Fibroblast of upper back skin (primary cell): ENCODE results near the gene ADCYAP1.

ENCODE experiments used
- DNase-seq: peaks from one replicate; pipeline ENCODE4 v3.0.0-alpha.2; 2013

ADCYAP1 gene

DNA sequence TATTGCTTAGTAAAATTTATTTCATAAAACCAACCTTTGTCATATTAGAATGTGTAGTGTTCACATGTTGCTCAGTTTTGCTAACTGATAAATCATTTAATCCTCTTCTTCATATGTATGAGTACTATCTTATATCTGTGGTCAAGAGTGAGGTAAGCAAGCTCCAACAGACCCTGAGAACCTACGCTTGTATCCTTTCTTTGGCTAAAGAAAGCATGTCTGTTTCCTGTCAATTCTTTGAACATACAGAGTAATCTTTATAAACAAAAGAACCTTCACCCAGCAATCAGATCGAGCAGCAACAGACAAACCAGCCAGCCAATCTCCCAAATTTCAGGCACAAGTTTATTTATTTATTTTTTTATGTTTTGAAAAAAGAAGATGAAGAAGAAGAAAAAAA is 6.4 kb downstream of the ADCYAP1 start:
- no peak for DNase-seq

DNA sequence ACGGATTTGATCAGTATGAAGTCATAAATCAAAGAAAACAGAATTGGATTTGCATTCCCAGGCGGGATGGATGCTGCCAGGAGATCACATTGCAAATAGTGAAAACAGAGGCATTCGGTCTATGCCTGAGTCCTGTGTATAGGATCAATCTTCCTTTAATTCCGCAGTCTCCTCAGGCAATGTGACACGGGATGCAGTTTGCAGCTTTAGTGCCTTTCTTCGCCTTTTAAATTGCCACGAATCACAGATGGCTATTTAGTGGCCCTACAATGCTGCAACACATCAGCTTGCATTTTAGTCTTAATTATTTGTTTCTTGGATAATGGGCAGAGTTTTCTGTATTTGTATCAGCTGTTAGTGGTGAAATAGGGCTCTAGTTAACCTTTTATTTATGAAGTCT is 6.8 kb downstream of the ADCYAP1 start:
- no peak for DNase-seq

DNA sequence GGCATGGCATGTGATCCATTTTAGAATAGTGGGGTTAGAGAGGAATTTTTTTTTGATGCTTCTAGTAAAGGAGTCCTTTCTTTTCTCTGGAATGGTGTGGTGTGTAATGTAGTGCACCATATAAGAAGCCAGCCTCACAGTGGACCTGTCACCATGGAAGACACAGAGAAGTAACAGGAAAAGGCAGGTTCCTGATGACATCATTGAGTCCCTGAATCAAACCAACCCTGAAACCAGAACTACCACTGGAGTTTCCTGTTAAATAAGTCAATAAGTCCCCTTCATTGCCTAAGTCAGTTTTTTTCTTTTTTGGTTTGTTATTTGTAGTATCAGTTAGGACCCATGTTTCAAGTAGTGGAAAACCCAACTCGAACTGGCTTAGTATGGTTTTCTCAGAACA is 11.9 kb downstream of the ADCYAP1 start:
- no peak for DNase-seq

DNA sequence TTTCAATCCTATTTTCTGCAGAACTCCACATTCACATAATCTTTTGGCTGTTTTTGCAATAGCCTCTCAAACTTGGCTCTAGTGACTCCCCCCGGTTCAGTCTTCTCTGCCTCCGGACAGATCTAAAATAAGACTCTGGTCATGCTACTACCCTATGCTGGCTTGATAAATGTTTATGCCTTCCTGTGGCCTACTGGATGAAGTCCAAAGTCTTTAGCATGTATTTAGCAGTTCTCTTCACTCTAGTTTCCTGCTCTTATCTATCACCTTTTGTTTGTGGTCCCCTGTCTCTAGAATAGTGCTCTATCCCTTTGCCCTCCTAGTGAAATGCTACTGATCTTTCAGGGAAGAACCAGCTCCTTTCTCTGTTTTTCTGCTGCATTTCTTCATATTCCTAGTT is 14.4 kb downstream of the ADCYAP1 start:
- no peak for DNase-seq

DNA sequence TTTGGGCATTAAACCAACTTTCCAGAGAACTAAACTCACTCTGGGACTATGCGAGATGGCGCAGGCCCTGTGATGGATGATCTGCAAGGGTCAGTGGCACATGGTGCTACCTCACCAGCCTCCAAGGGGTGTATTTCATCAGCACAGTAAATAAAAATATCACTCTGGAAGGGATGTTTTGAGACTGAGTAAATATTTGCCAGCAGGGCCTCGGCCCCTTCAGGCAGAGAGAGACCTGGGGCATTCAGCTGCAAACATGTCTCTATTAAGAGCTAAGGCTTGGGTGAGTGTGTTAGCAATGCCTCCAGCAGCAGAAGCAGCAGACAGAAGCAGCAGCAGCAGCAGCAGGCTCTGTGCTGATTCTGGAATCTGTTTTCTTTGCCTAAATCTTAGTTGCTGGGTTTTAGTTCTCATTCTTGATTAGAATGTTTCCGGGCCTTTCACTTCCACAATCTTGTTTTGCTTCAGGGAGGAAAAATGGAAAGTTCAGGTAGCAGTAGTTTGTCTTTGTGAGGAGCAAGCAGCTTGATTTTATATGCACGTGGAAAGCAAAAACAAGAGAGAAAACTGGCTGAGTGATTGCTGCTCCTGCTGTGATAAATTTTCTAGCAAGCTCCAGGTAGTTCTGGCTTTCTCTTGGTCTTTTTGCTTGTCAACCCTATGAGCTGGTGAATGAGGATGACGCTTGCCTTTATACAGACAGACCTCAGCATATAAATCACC is 18.6 kb downstream of the ADCYAP1 start:
- no peak for DNase-seq

DNA sequence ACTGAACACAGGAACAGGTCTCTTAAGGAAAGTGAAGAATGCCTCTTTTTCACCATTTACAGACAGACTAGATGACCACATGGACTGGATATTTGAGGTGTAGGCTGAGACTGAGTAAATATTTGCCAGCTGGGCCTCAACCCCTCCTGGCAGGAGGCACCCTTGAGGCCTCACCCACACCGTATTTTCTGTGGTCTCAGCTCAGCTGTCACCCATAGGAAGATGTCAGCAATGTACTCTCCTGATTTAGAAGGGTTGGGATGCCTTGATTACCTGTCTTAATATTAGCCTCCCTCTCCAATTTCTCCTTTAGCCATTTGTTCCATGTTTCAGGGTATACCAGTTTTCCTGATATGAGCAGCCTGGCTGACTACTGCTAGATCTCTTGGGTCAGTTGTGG is 20.3 kb downstream of the ADCYAP1 start:
- no peak for DNase-seq

DNA sequence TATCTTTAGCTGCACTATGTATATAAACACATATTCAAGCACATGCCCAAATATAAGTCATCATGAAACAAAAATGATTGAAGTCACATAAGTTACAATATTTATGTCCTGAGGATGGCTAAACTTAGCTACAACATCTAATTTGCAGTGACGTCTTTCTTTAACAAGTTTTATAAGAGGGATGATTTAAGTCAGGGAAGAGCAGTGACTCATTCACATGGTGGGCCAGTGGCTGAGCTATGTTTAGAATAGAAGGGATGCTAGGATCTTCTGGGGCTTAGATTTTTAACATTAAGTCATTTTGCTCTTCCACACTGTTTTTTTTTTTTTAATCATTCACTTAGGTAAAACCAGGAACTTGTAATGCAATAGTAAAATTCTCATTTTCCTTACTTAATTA is 22.3 kb downstream of the ADCYAP1 start:
- DNase-seq = peak; percentile 24

DNA sequence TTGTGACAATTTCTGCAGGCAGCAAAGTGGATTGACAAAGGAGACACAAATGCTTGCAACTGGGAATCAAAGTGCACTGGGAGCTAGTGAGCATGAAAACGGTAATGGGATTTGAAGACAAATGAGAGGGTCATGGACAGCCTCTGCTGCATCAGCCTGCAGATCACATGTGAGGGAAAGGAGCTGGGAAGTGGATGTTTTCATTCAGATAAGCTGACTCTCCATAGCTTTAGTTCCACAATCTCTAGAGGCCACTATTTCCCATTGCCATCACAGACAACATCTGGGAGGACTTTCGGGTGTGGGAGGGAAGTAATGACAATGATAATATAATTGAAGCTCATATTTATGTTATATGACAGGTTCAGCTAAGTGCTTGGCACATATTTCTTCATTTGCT is 28.4 kb downstream of the ADCYAP1 start:
- no peak for DNase-seq

DNA sequence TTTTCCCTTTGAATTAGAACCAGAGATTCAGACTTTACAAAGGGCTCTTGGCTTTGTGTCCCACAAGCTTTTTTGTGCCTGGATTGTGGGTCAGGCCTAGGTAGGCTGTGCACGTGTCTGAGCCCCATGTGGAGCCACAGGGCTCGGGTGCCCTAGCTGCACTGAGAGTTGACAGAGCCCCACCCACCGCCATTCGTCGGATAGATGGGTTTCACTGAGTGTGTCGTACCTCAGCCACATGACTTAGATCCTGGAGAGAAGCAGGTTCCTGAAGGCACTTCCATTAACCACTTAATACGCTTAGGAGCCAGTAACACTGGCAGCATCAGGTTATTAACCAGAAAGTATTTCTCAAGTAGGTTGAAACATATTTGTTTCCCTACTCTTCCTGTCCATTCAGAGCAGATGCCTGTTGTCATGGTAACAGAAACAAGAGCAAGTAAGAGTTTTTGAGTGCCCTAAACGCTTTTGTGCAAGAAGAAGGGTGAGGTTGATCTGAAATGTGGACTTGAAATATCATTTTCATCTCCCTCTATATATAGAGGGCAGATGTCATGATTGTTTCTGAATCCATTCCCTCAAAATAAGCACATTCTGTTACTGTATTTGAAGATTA is 30.0 kb downstream of the ADCYAP1 start:
- no peak for DNase-seq

DNA sequence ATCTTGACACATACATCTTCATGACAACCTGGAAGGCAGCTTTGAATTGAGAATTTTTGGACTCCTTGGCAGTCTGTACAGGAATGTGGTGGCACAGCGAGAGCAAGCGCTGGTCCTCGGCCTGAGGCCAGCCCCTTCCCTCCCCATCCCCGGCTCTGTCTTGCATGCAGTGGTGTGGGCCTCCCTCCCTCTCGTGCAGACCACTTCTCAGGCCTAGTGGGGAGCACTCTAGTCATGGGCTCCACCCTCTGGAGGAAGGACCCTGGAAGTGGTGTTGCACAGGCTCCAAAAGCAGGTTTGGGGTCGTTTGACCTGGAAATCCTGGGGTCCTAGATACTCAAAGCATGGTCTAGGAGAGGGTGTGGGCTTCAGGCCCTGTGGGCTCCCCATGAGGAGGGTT is 32.3 kb downstream of the ADCYAP1 start:
- no peak for DNase-seq

DNA sequence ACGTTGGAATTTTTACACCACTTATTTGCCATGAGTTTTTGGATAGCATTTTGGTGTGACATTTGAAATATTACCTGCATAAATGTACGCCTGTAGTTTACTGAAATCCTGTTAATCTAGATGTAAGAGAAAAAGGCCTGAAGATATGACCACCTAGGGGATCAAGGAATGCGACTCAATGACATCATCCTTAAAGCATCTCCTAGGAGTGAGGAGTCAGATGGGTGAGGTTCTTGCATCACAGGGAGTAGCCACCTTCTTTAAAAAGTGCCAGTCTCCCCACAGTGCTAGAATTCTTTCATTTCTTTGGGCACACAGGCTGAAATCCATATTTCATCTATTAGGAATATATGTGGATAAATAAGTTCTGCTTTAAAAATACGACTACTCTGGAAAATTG is 34.5 kb downstream of the ADCYAP1 start:
- DNase-seq = peak; percentile 31

DNA sequence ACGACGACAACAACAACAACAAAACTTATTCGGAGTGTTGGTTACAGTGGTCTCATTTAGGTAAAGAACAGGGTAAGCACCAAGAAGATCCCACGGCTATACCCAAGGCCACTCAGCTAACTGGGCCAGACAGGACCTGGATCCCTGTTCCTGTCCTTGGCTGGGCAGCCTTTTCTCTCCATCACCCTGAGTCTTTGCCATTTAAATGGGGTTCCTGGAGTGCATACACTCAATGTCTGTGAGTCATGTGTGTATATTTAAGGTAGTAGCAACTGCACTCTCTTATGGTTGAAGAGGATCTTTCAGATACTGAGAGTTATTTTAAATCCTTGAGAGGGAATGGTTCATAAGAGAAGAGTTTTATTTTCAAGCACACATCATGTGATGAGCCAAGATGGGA is 35.3 kb downstream of the ADCYAP1 start:
- DNase-seq = no peak

DNA sequence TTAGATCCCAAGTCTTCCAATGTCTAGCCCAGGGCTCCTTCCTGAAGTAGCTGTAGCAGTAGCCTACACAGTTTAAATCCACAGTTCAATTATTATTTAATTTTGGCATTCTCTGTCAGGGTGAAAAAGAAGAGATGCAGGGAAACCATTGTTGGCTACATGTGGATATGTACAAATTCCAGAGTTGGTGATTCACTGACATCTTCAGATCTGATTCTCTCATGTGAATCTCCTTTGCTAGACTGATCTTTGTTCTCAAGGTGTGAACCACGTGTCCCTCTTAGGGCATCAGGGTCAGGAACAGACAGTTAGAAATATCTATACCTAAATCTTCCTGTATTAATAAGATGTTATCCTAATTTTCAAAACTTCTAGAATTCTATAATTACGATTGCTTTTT is 36.7 kb downstream of the ADCYAP1 start:
- no peak for DNase-seq

DNA sequence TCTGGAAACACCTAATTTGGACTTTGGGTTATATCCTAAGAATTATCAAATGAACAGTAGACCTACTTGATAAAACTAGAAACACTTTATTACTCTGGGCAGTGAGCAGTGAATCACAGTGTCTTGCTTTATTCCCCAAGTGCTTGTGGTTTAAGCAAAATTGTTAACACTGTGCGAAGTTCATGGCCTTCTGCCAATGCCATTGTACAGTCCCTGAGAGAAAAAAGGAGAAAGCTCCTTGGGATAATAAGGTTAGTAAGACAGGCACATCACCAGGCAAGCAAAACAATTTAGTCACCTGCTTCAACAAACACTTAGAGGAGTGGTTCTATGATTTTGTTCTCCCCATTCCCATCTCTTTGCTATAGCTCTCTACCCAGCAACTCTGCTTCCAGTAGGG is 39.8 kb downstream of the ADCYAP1 start:
- peak; percentile 76 for DNase-seq

DNA sequence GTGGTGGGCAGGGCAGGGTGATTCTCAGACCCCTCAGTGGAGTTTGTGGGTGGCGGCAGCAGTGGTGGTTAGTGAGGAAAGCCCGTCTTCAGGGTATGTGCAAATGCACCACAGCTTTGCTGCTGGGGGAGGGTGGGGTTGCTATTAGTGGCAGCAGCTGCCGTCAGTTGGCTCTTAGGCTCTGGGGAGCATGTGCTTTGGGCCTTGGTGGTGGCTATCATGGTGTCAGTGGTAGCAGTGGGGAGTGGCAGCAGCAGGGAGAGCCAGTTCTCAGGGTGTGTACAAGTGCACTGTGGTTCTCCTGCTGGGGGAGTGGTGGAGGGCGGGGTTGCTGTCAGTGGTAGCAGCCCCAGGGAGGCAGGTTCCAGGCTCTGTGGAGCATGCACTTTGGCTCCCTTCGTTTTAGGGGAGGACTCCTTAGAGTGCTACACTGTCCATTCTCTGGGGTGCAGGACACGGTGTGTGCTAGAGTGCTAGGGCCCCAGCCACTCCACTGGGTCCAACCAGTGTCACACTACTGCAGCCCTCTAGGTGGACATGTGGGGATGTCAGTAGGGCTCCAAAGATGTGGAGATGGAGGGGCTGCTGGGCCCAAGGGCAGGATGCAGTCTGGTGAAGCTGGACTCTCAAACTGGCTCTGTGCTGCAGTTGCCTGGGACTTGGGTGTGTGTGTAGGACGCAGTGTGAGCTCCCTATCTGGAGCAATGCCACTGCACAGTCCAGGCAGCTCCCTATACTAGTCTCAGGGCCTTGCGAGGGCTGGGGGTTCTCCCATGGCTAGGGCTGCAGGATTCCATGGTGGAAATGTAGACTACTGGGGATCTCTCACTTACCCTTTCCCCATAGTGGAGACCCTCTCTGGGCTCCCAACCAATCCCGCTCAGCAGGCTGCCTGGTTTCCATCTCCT is 45.3 kb downstream of the ADCYAP1 start:
- no peak for DNase-seq

DNA sequence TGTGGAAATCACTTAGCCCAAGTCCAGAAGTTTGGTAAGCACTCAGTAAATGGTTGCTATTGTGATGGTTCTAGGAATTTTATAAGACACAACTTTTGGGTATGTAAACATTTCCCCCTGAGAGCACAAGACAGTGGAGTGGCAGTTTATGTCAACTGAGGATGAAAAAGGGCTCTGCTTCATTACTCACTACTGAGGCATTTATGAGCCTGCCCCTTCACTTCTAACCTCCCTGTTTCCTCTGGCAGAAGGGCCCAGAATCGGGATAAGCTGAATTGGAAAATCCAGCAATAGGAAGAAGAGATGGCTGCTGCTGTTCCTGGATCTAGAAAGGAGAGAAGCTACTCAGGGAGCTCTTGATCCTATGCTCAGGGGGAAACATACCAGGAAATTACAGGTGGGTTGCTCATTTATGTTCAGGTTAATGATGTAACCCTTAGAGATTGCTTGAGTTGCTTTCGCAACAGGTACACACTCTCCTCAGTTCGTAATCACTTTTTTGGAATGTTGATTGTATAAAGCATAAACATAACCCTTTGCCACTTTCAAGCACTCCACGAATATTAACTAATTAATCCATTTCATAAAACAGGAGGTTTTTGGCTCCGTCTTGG is 46.3 kb downstream of the ADCYAP1 start:
- DNase-seq = no peak

DNA sequence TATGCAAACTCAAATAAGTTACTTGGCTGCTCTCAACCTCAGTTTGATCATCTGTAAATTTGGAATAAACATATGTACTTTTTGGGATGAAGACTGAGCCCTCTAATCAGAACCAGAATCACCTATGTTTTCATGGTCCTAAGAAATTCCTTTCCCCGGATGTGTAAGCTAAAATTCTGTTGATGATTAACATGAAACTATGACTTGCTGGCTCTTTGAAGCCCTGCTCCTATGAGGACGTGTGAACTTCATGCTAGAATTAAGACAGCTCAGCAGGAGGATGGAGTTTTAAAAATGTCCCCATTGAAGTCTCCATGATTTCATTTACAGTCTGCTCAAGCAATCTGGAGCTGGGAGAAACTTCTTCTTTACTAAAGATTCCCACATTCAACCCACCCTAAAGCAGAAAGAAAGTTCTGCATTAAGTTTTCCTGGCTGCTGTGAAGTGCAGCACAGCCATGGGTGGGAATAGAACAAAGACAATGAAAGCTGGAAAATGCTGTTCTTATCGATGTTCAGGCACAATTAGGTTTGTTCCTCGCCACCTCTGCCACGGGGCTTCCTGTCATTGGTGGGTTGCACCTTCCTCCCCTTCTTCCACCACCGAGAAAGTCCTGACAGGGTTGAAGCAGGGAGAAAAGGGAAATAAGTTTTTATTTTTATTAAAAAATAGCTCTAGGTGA is 50.9 kb downstream of the ADCYAP1 start:
- DNase-seq = no peak

DNA sequence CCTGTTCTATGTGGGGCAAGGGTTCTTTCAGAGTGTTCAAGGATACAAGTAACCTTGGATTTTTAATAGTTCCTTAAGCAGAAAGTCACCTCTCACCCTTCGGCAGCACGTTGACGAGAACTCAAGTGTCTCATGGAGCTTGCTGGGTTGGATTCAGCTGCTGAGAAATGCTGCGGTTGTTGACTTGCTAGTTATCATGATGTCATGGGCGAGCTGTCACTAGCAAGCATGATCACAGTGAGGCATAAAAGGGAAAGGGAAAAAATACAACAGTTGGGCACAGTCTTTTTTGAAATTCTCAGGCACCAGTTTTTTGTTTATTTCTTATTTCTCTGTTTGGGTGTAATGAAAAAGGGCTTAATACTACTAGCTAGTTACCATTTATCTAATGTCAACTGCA is 53.2 kb downstream of the ADCYAP1 start:
- DNase-seq = no peak

DNA sequence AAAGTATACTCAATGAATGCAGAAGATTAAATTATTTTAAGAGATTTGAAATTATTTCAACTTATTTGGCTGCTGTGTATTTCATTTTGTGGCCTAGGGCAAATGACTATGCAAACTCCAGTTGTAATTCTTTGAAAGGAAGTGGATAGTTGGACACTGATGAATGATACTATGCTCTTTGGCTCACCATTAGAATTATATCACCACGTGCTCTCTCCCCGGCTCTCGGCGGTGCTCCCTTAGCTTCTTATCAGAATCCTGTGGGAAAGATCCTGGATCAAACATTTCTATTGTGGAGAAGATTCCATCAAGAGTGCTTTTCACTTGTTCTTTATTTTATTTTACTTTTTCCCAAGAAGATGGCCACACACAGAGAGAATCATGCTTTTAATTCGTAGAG is 55.2 kb downstream of the ADCYAP1 start:
- DNase-seq = no peak
